Progenitor cell of endocrine pancreas (in vitro differentiated cells): ENCODE measurements around the gene DDX10. TPM values are rescaled to one million over a fixed set of nuclear protein-coding genes. Genes with fewer than 3 reads are reported as not detected.

Source experiments
- DNase-seq: peaks from one replicate; pipeline ENCODE4 v3.0.0; 2021; ENCODE audit warnings: low spot score; ENCODE audit not compliant: unreplicated experiment
- H3K27ac Mint-ChIP-seq: 2 replicates; pipeline ENCODE4 v1.8.0; 2021; ENCODE audit warnings: mild to moderate bottlenecking, moderate library complexity, mixed read lengths
- H3K27me3 Mint-ChIP-seq: 2 replicates; pipeline ENCODE4 v1.8.0; 2021; ENCODE audit warnings: mixed read lengths
- H3K36me3 Mint-ChIP-seq: 2 replicates; pipeline ENCODE4 v1.8.0; 2022; ENCODE audit warnings: mixed read lengths; ENCODE audit not compliant: insufficient read depth
- H3K4me1 Mint-ChIP-seq: 2 replicates; pipeline ENCODE4 v1.8.0; 2021; ENCODE audit warnings: low read depth, mixed read lengths
- H3K4me3 Mint-ChIP-seq: 2 replicates; pipeline ENCODE4 v1.8.0; 2021; ENCODE audit warnings: low read depth, mild to moderate bottlenecking, moderate library complexity, mixed read lengths
- H3K9me3 Mint-ChIP-seq: 2 replicates; pipeline ENCODE4 v1.8.0; 2021; ENCODE audit warnings: low read depth, mixed read lengths
- total RNA-seq: library from RNA; stranded (reverse); gene quantifications from 2 replicates; pipeline ENCODE4 v1.2.1, GENCODE V29; 2021
- TF ChIP-seq, protein P1 (sequence below): fragments of 200-600 bp; sonication (generic); IDR thresholded peaks from one replicate; pipeline ENCODE4 v1.5.0; 2021; ENCODE audit warnings: antibody characterized with exemption, mild to moderate bottlenecking; ENCODE audit not compliant: unreplicated experiment

The DDX10 gene
- total RNA-seq, 1 donor from 2014 or later = 31.9 TPM

DNA sequence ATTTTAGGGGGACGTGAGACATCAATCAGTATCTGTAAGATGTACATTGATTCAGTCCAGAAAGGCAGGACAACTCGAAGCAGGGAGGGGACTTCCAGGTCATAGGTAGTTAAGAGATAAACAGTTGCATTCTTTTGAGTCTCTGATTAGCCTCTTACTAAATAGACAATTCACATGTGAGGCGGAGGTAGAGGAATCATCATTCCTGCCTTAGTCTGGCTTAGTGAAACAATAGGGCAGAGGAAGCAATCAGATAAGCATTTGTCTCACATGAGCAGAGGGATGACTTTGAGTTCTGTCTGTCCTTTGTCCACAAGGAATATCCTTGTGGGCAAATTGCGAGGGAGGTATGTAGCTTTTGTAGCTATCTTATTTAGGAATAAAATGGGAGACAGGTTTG is 248.3 kb downstream of the DDX10 start:
- DNase-seq = no peak
- Mint-ChIP-seq H3K4me1 (peaks cover 8% of the 10 kb centered on the region), H3K4me3 (no peak overlapping the region), H3K9me3 (no peaks in the 10 kb centered on the region), H3K27me3 (no peaks in the 10 kb centered on the region), H3K36me3 (no peaks in the 10 kb centered on the region), H3K27ac (no peak overlapping the region)
- TF ChIP-seq, protein P1, sequence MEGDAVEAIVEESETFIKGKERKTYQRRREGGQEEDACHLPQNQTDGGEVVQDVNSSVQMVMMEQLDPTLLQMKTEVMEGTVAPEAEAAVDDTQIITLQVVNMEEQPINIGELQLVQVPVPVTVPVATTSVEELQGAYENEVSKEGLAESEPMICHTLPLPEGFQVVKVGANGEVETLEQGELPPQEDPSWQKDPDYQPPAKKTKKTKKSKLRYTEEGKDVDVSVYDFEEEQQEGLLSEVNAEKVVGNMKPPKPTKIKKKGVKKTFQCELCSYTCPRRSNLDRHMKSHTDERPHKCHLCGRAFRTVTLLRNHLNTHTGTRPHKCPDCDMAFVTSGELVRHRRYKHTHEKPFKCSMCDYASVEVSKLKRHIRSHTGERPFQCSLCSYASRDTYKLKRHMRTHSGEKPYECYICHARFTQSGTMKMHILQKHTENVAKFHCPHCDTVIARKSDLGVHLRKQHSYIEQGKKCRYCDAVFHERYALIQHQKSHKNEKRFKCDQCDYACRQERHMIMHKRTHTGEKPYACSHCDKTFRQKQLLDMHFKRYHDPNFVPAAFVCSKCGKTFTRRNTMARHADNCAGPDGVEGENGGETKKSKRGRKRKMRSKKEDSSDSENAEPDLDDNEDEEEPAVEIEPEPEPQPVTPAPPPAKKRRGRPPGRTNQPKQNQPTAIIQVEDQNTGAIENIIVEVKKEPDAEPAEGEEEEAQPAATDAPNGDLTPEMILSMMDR = no peak

DNA sequence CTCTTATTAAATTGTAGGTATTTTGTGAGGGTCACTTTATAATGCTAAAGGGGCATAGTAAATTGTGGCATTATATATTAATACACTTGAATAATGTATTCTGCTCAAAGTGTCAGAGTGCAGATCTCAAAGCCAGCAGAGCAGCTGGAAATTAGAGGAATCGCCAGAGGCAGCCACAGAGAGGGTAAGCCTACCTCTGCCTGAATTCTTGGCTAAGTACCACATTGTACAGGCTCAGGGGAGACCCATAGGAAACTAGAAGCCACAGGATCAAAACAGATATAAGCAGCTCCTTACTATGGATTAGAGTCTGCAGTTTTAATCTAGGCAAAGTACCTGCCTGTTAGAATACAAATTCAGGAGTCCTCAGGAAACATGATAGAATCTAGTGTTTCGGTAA is 249.3 kb downstream of the DDX10 start:
- peaks cover 2% of the 10 kb centered on the region for H3K36me3 Mint-ChIP-seq
- no peaks in the 10 kb centered on the region for H3K9me3 Mint-ChIP-seq
- TF ChIP-seq, protein P1 = no peak
- no peak overlapping the region for H3K27ac Mint-ChIP-seq
- H3K27me3 Mint-ChIP-seq = no peaks in the 10 kb centered on the region
- peaks cover 8% of the 10 kb centered on the region for H3K4me1 Mint-ChIP-seq
- H3K4me3 Mint-ChIP-seq = no peak overlapping the region
- no peak for DNase-seq

DNA sequence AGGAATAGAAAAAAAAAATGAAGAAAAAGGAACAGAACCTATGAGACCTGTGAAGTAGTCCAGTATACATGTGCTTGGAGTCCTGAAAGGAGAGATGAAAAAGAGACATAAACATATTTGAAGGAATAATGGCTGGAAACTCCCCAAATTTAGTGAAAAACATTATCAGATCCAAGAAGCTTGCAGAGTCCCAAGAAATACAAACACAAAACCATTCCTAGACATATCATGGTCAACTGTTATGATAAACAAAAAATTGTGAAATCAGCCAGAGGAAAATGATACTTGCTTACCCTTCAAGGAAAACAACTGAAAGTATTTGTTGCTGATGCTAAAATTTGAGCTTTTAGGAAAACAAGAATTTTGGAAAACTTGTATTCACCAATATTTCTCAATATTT is 250.1 kb downstream of the DDX10 start:
- H3K4me3 Mint-ChIP-seq = no peak overlapping the region
- DNase-seq = no peak
- H3K9me3 Mint-ChIP-seq = no peaks in the 10 kb centered on the region
- peaks cover 8% of the 10 kb centered on the region for H3K4me1 Mint-ChIP-seq
- no peak overlapping the region for H3K27ac Mint-ChIP-seq
- H3K36me3 Mint-ChIP-seq = peaks cover 2% of the 10 kb centered on the region
- TF ChIP-seq, protein P1 = no peak
- H3K27me3 Mint-ChIP-seq = no peaks in the 10 kb centered on the region

DNA sequence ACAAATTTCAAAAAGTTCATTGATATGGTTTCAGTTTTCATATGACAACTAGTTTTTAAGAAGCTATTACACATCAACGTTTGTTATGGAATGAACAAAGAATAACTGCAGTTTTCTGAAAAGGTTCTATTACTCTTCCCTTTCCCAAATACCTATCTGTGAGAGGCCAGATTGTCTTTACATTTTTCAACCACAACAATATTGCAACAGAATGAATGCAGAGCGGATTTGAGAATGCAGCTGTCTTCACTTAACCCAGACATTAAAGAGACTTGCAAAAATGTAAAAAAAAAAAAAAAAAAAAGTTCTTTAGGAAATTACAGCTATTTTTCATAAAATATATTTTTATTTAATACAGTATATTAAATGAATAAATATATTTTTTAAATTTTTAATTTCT is 250.8 kb downstream of the DDX10 start:
- no peak overlapping the region for H3K27ac Mint-ChIP-seq
- peaks cover 2% of the 10 kb centered on the region for H3K36me3 Mint-ChIP-seq
- TF ChIP-seq, protein P1 = no peak
- H3K4me3 Mint-ChIP-seq = no peak overlapping the region
- H3K4me1 Mint-ChIP-seq = peaks cover 8% of the 10 kb centered on the region
- DNase-seq = no peak
- H3K9me3 Mint-ChIP-seq = no peaks in the 10 kb centered on the region
- H3K27me3 Mint-ChIP-seq = no peaks in the 10 kb centered on the region

DNA sequence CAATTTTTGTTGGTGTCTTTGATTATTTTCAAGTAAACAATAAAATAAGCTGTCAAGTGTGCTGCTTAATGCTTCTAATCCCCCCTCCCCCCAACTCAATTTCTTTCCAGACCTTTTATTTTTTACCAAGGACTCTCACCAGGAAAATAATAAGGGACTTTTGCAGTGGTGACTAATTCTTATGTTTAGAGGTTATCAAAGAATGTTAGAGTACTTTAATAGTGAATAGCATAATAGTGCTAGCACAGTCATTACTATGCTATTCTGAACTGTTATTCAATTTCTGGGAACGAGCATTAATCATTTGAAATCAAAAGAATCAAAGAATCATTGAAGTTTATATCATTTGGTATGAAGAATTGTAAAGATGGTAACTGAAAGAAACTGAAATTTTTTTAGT is 251.4 kb downstream of the DDX10 start:
- no peaks in the 10 kb centered on the region for H3K9me3 Mint-ChIP-seq
- peaks cover 2% of the 10 kb centered on the region for H3K36me3 Mint-ChIP-seq

More for the DNA sequence above, 251.4 kb downstream of the DDX10 start:
- Mint-ChIP-seq H3K4me1 (peaks cover 8% of the 10 kb centered on the region), H3K27me3 (no peaks in the 10 kb centered on the region), H3K27ac (no peak overlapping the region), H3K4me3 (no peak overlapping the region)
- TF ChIP-seq, protein P1 = no peak
- DNase-seq = no peak
